Right hindlimb (tissue), 1 donor: Measurements from ENCODE around the gene PLEKHM3.
"Not testable (repeated sequence)": the region's sequence is repeated elsewhere in the genome, so short reads cannot be mapped to it uniquely, and the experiment has no call there.

ENCODE experiments used
- DNase-seq: peaks from one replicate; pipeline ENCODE4 v3.0.0-alpha.2; 2018

Gene PLEKHM3

GRCh38 chr2:207914716-207915115 is 110.6 kb downstream of the PLEKHM3 start:
- DNase-seq: no peak

GRCh38 chr2:207913772-207914358 is 111.5 kb downstream of the PLEKHM3 start:
- no peak for DNase-seq

- no peak for DNase-seq
These were observed 113.5 kb downstream of the PLEKHM3 start for GRCh38 chr2:207911856-207912255.

DNA sequence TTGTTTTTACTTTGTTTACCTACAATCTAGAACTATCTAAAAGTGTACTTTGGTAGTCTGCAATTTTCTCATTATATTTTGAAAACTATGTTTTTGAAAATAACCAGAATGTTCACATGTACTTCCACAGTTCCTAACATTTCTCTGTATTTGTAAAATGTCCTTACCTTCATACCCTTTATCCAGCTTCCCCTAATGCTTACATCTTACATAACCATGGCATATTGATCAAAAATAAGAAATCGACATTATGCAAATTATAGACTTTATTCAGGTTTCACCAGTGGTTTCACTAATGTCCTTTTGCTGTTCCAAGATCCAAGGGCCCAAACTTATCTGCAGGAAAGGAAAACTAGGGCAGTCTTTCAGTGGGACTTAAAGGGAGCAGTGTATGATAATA is 114.1 kb downstream of the PLEKHM3 start:
- DNase-seq: no peak

DNA sequence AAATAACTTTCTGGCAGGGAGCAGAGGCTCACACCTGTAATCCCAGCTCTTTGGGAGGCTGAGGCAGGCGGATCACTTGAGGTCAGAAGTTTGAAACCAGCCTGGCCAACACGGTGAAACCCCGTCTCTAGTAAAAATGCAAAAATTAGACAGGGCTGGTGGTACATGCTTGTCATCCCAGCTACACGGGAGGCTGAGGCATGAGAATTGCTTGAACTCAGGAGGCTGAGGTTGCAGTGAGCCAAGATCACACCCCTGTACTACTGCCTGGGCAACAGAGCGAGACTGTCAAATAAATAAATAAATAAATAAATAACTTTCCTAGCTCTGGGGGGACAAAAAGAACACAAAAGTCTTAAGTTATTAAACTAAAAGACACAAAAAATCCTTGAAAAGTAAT is 118.8 kb downstream of the PLEKHM3 start:
- DNase-seq: not testable (repeated sequence)

GRCh38 chr2:207905546-207905945 is 119.8 kb downstream of the PLEKHM3 start:
- DNase-seq: no peak

- no peak for DNase-seq
These were observed 122.1 kb downstream of the PLEKHM3 start for GRCh38 chr2:207903236-207903635.

DNA sequence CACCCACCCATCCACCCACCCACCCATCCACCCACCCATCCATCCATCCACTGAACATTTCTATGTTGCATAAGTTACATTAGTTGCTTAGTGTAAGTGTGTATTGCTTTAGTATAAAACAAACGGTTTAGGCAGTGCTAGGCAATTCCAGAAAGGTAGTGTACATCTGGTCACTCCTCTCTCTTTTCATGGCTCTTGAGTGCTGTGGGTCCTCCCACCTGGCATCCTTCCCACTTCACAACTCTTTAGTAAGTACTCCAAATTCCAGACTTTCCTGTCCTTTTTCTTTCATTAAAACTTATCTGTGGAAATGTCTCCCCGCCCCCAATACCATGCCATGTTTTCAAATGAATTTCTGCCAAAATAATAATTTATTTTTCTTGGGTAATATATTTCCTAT is 122.5 kb downstream of the PLEKHM3 start:
- no peak for DNase-seq

GRCh38 chr2:207901829-207902228 is 123.5 kb downstream of the PLEKHM3 start:
- DNase-seq: no peak

DNA sequence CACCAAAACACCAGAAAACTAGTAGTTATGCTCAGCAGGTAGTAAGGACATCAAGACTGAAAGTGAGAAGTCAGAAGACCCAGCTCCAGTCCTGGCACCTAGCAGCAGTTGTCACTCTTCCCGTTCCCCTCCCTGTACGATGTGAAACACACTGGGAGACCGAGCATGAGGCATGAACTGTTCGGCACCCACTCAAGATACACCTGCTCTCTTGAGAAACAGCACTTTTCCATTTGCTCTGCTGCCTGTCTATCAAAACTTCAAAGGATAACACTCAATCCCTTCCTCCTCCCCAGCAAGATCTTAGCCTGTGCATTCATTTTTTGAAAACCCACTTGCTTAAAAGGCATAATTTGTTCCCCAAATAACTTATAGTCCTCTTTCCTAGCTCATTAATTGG is 123.9 kb downstream of the PLEKHM3 start:
- no peak for DNase-seq

DNA sequence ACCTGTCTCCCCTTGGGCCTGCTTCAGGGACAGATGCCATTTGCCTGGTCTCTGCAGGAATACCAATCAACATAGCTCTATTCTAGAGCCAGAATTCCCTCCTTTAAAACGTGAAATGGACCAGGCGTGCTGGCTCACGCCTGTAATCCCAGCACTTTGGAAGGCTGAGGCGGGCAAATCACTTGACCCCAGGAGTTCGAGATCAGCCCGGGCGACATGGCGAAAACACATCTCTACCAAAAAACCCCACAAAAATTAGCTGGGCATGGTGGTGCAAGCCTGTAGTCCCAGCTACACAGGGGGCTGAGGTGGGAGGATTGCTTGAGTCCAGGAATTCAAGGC is 127.0 kb downstream of the PLEKHM3 start:
- no peak for DNase-seq

DNA sequence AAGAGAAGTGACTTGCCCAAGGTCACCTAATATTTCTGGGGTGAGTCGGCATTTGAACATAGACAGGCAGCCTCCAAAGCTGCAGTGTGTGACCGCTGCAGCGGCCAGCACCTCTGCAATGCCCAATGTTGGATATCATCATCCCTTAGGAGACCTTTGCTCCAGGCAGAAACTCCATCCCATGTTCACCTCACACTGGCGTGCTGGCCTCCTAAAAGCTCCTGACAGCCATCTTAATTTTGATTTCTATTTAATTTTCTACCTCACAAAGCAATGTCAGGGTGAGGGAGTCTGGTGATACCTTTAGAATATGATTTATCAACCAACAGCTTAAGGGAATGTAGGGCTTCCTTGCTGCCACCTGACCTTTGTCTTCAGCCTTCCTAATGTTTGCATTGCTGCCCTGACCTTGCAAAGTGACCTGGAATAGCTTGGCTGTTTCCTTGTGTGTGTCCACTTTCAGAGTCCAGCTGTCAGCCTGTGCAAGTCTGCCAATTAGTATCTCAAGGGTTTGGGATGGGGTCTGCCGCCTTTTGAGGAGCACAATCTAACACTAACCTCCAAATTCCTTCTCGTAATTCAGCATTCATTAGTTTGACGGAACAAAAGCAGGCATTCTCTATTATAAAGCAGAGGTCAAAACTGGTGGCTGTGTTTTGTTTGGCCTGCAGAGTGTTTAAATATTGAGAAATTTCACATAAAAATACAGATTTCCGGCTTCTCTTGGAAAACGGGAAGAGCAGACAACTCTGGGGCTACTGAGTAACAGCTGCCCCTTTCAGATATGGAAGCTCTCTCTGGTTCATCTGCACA is 127.6 kb downstream of the PLEKHM3 start:
- DNase-seq: no peak

DNA sequence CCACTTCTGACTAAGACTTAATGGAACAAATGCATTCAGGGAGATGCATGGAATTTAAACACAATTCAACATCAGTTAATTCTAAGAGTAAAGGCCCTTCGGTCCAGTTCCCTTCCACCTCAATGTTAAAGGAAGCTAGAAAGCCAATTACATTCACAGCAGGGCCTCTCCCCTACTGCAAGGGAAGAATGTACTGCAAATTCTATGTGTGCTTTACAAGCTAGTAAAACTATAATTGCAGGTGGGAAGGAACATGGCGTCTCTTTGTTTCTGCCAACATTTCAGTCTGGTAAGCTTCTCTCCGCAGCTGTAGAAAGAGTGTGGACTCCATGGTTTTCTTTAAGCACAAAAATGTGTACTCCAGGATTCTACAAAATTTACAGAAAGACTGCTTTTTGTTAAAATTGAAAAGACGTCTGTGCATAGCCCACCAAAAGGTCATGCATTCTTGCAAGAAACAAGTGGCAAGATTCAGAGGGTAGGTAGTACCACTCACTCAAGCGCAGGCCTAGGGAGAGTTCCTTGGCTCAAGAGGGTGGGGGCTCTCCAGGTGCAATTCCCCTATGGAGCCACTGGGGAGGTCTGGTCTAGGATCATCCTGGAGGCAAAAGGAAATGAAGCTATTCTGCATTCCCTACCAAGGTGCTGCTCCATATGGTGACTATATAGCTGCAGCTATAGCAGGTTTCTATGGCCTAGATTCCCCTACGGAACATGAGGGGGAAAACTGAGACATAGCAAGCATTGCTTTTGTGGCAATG is 128.6 kb downstream of the PLEKHM3 start:
- no peak for DNase-seq

DNA sequence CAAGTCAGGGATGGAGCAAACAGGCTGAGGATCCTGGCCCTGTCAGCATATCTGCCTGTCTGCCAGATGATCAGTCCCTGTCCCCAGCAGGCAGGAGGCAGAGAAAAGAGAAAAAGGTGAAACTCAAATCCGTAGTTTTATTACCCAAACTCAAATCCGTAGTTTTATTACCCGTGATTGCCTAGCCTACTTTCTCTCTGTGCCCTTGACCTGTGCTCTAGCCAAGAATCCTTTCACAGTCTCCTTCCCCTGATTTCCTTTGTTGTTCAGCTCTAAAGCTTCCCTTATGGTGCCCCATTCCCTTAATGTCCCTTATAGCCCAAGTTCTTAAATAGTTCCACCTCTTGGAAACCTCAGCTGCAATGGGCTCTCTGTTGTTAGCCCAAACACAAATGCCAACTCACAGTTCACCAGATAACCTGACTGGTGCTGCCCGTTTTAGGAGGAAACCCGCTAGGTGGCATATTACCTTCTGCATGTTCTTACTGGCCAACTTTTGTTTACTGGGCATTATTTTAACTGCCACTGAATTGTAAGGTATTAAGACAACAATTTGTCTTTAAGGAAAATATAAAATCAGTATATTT is 130.0 kb downstream of the PLEKHM3 start:
- no peak for DNase-seq

- peak; percentile 29 for DNase-seq
These were observed 132.5 kb downstream of the PLEKHM3 start for GRCh38 chr2:207892716-207893402.

GRCh38 chr2:207891086-207891844 is 134.1 kb downstream of the PLEKHM3 start:
- DNase-seq: no peak

GRCh38 chr2:207887500-207887899 is 137.8 kb downstream of the PLEKHM3 start:
- DNase-seq: no peak

GRCh38 chr2:207885010-207885409 is 140.3 kb downstream of the PLEKHM3 start:
- DNase-seq: no peak

DNA sequence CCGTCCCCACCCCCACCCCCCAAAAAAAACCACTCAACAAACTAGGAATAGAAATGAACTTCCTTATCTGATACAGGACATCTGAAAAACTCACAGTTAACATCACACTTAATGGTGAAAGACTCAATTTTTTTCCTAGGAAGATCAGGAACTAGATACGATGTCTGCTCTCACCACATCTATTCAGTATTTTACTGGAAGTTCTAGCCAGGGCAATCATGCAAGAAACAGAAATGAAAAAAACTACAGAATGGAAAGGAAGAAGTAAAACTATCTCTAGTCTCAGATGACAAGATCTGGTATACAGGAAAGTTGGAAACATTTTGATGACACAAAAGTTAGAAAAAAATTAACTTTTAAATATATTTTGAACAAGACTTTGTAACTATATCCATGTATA is 141.2 kb downstream of the PLEKHM3 start:
- DNase-seq: no peak

DNA sequence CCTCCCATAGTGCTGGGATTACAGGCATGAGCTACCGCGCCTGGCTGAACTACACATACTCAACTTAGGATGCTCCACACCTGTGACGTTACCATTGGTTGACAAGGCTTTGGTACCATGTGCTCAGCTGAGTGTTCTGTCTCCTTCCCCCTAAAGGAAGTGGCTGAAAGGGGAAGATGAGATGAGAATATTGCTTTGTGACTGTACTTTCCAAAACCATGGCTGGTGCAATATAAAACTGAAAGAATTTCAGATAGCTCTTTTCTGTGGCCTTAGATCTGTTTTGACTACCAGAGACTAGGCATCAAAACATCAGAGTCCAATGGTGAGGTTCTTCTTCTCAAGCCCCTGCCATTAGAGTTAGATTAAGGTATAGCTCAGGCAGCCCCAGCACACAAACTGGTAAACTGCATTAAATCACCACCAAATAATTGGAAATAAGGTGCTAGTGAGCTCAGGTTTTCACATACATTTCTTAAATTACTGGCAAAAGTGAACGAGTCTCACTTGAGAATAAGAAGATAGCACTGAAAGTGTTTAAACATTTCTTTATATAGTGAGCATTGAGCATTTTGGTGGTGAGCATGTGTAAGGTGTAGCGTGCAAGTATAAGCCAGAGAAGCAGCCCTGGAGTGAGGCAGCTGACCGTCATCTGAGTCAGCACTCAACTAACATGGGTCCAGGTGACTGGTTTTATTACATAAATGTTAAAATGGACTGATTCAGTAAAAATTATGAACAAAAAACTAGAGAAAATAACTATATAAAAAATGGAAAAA is 142.1 kb downstream of the PLEKHM3 start:
- no peak for DNase-seq

- DNase-seq: no peak
These were observed 143.4 kb downstream of the PLEKHM3 start for GRCh38 chr2:207881902-207882301.
